ENCODE measurements around the gene MCHR1.
A peak's percentile ranks its signal among the peaks of the same experiment; 100 is the strongest.

Gene MCHR1

DNA sequence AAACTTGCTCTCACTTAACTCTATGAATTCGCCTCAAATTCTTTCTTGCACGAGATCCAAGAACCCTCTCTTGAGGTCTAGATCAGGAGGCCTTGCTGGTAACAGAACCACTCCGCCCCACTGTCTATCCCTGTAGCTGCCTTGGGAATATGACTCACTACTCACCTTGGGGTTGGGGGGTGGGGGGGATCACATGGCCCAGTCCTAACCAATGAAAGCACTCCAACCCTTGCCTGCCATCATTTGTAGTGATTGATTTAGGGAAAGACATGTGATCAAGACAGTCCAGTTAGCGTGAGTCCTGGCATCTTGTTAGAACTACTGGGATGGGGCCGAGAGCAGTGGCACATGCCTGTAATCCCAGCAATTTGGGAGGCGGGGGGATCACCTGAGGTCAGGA, 38.0 kb upstream of the MCHR1 start:
- no peak overlapping the region for H3K4me3 ChIP-seq (ENCODE audit: low read length)
- no peaks in the 10 kb centered on the region for H3K9me3 ChIP-seq (ENCODE audit: control insufficient read depth, insufficient read depth, low read length)
- H3K27me3 ChIP-seq (ENCODE audit: control insufficient read depth, low read length) = no peaks in the 10 kb centered on the region
- H3K36me3 ChIP-seq (ENCODE audit: control insufficient read depth, low read length) = no peaks in the 10 kb centered on the region
- H3K4me2 ChIP-seq (ENCODE audit: low read length) = no peak overlapping the region
- no peaks in the 10 kb centered on the region for H3F3A ChIP-seq (ENCODE audit: control insufficient read depth, insufficient read depth)
- peaks cover 2% of the 10 kb centered on the region for H3K79me2 ChIP-seq (ENCODE audit: control insufficient read depth, low read length)
- no peaks in the 10 kb centered on the region for H4K20me1 ChIP-seq (ENCODE audit: control insufficient read depth, insufficient read depth, low read depth, low read length)
- TF ChIP-seq EZH2phosphoT487 (IDR thresholded peaks at IDR 0.05; ENCODE audit: borderline replicate concordance, low read length) (no peak), CTCF (IDR thresholded peaks at IDR 0.05; ENCODE audit: low read depth, low read length, poor library complexity, severe bottlenecking) (no peak)
- H3K4me1 ChIP-seq (ENCODE audit: control insufficient read depth, low read length) = peaks cover 22% of the 10 kb centered on the region
- no peak overlapping the region for H3K27ac ChIP-seq (ENCODE audit: low read depth, low read length)
- H3K9me2 ChIP-seq (replicated peaks; ENCODE audit: control insufficient read depth, low read length) = no peaks in the 10 kb centered on the region

- Histone ChIP-seq H3K4me1 (ENCODE audit: control insufficient read depth, low read length) (peaks cover 31% of the 10 kb centered on the region), H3K27ac (ENCODE audit: low read depth, low read length) (no peak overlapping the region), H4K20me1 (ENCODE audit: control insufficient read depth, insufficient read depth, low read depth, low read length) (no peaks in the 10 kb centered on the region), H3K79me2 (ENCODE audit: control insufficient read depth, low read length) (no peaks in the 10 kb centered on the region), H3F3A (ENCODE audit: control insufficient read depth, insufficient read depth) (no peaks in the 10 kb centered on the region), H3K9me3 (ENCODE audit: control insufficient read depth, insufficient read depth, low read length) (no peaks in the 10 kb centered on the region), H3K9me2 (replicated peaks; ENCODE audit: control insufficient read depth, low read length) (no peaks in the 10 kb centered on the region), H3K27me3 (ENCODE audit: control insufficient read depth, low read length) (no peaks in the 10 kb centered on the region), H3K4me3 (ENCODE audit: low read length) (no peak overlapping the region), H3K4me2 (ENCODE audit: low read length) (no peak overlapping the region), H3K36me3 (ENCODE audit: control insufficient read depth, low read length) (no peaks in the 10 kb centered on the region)
- no peak for TF ChIP-seq CTCF (IDR thresholded peaks at IDR 0.05; ENCODE audit: low read depth, low read length, poor library complexity, severe bottlenecking)
- no peak for TF ChIP-seq EZH2phosphoT487 (IDR thresholded peaks at IDR 0.05; ENCODE audit: borderline replicate concordance, low read length)
These were observed 37.0 kb upstream of the MCHR1 start for GRCh38 chr22:40642316-40642715.

DNA sequence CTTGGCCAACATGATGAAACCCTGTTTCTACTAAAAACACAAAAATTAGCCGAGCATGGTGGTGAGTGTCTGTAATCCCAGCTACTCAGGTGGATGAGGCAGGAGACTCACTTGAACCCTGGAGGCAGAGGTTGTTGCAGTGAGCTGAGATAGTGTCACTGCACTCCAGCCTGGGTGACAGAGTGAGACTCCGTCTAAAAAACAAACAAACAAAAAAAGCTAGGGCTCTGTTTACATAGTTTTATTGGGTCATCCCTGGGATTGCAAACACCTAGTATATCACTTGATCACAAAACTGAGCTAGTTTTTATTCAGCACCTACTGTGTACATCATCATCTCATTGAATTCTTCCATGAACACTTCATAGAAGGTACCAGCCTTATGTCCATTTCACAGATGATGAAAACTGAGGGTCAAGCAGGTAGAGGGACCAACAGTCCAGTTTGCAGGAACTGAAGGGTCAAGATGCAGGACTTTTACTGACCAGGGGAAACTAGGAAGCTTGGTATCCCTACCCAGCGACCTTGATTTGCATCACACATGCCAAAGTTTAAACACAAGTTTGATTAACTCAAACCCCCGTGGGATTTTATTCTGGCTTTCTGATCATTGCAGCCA, 33.6 kb upstream of the MCHR1 start:
- H3K27me3 ChIP-seq (ENCODE audit: control insufficient read depth, low read length) = no peaks in the 10 kb centered on the region
- H3K79me2 ChIP-seq (ENCODE audit: control insufficient read depth, low read length) = no peaks in the 10 kb centered on the region
- H3K4me2 ChIP-seq (ENCODE audit: low read length) = peak overlapping the region; percentile 55
- no peaks in the 10 kb centered on the region for H3K36me3 ChIP-seq (ENCODE audit: control insufficient read depth, low read length)
- H3F3A ChIP-seq (ENCODE audit: control insufficient read depth, insufficient read depth) = no peaks in the 10 kb centered on the region; the same call in 1 of the 2 replicates
- H4K20me1 ChIP-seq (ENCODE audit: control insufficient read depth, insufficient read depth, low read depth, low read length) = no peaks in the 10 kb centered on the region
- peaks cover 17% of the 10 kb centered on the region for H3K4me1 ChIP-seq (ENCODE audit: control insufficient read depth, low read length)
- TF ChIP-seq EZH2phosphoT487 (IDR thresholded peaks at IDR 0.05; ENCODE audit: borderline replicate concordance, low read length) = no peak
- TF ChIP-seq CTCF (IDR thresholded peaks at IDR 0.05; ENCODE audit: low read depth, low read length, poor library complexity, severe bottlenecking) = no peak
- H3K9me3 ChIP-seq (ENCODE audit: control insufficient read depth, insufficient read depth, low read length) = no peaks in the 10 kb centered on the region
- H3K9me2 ChIP-seq (replicated peaks; ENCODE audit: control insufficient read depth, low read length) = no peaks in the 10 kb centered on the region
- no peak overlapping the region for H3K27ac ChIP-seq (ENCODE audit: low read depth, low read length)
- no peak overlapping the region for H3K4me3 ChIP-seq (ENCODE audit: low read length)

Measured in DOHH2 (cell line).